Neural progenitor cell (in vitro differentiated cells): ENCODE data around the gene TADA2B.

Source experiments
- CTCF ChIP-seq: fragments of 200-600 bp; sonication (generic); IDR thresholded peaks from 2 replicates; pipeline ENCODE4 v1.5.1; 2017; ENCODE audit warnings: antibody characterized with exemption, mild to moderate bottlenecking
- EZH2 ChIP-seq: fragments of 200-600 bp; sonication (generic); IDR thresholded peaks from 2 replicates; pipeline ENCODE4 v1.6.1; 2017; ENCODE audit warnings: antibody characterized with exemption, mild to moderate bottlenecking, moderate library complexity
- EZH2phosphoT487 ChIP-seq: fragments of 200-600 bp; sonication (generic); IDR thresholded peaks from 2 replicates; pipeline ENCODE4 v1.6.1; 2017; ENCODE audit warnings: antibody characterized with exemption

DNA sequence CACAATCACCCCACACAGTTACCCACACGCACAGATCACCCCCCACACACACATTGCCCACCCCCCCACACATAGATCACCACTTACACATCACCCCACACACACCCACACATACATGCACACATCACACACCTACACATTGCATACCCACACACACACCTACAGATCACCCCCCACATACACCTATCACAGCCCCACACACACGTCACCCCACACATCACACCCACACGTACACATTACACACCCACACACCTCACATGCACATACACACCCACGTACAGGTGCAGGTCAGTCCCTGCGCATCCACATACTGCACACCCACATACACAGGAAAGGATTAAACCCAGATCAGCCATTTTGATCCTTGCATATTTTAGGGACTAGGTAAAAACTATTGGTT lies 15.3 kb upstream of the TADA2B start:
- TF ChIP-seq CTCF (no peak), EZH2phosphoT487 (no peak), EZH2 (no peak)
